NCI-H774 (cell line): ENCODE results near the gene PPM1N.

Experiments
- DNase-seq: peaks from one replicate; lab custom pipeline; 2025; lab: John Stamatoyannopoulos, UW

PPM1N gene

DNA sequence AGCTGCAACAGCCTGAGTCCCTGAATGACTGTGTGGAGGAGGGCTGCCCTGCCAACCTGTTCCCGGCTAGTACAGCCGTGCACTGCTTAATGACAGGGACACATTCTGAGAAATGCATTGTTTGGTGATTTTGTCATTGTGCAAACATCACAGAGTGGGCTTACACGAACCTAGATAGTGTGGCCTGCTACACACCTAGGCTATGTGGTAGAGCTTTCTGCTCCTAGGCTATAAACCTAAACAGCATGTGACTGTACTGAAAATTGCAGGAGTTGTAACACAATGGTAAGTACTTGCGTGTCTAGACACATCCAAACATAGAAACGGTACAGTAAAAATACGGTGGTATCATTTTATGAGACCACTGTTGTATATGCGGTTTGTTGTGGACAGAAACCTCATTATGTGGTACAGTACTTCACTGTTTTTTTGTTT lies 44.0 kb downstream of the PPM1N start:
- no peak for DNase-seq

GRCh38 chr19:45547211-45547770 lies 49.0 kb downstream of the PPM1N start:
- no peak for DNase-seq

DNA sequence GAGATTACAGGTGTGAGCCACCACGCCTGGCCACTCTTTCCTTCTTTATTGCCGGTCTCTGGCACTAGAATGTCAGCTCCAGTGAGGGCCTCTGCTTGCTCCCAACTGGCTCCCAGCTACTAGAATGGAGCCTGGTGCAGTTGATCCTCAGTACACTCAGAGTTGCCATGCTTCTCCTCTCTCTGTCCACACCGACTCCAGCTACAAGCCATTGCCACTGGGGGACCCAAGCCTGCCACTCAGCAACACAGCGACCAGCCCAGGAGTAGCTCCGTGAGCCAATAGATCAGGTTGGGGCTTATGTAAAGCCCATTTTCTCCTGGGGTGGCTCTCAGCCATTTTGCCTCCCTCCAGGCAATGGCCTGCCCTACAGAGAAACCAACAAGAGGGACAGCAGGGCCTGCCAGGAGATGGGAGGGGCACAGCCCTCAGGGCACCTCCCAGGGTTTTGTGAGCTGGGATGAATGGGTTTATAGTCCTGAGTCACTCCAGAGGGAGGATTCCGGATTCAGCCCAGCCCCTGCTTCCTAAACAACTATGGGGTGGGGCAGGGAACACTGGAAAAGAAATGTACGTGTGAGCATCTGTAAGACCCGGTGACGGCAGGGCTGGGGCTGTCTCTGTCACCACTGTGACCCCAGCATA lies 49.8 kb downstream of the PPM1N start:
- DNase-seq, result no peak
